Muscle layer of colon (tissue), 2 donors: ENCODE results near the gene HPCAL1.

ENCODE experiments used
- H3K27ac ChIP-seq: one replicate; pipeline ENCODE4 v1.7.0; 2013; ENCODE audit warnings: low read depth, mild to moderate bottlenecking, low read length, moderate library complexity
- H3K27me3 ChIP-seq, 2 donors: one replicate each; pipeline ENCODE4 v1.7.0; 2013; ENCODE audit warnings: low read length in 2 of 2, mild to moderate bottlenecking in 2 of 2; ENCODE audit not compliant: insufficient read depth in 2 of 2, control insufficient read depth in 1 of 2
- H3K36me3 ChIP-seq: one replicate; pipeline ENCODE4 v1.7.0; 2013; ENCODE audit warnings: mild to moderate bottlenecking, low read length; ENCODE audit not compliant: insufficient read depth
- H3K4me1 ChIP-seq: one replicate; pipeline ENCODE4 v1.7.0; 2013; ENCODE audit warnings: mild to moderate bottlenecking, low read length; ENCODE audit not compliant: insufficient read depth
- H3K4me3 ChIP-seq, 2 donors: one replicate each; pipeline ENCODE4 v1.7.0; 2013; ENCODE audit warnings: low read length in 2 of 2, low read depth in 1 of 2, mild to moderate bottlenecking in 1 of 2, moderate library complexity in 1 of 2
- H3K9ac ChIP-seq: one replicate; pipeline ENCODE4 v1.7.0; 2013; ENCODE audit warnings: low read length
- H3K9me3 ChIP-seq: one replicate; pipeline ENCODE4 v1.7.0; 2013; ENCODE audit warnings: mild to moderate bottlenecking, low read length
- donor health status: abdominal sarcoma.
- donor health status: Adenocarcinoma of cecum.

Gene HPCAL1

GRCh38 chr2:10471955-10472354 is 169.3 kb downstream of the HPCAL1 start:
- Histone ChIP-seq H3K4me1 (no peaks in the 10 kb centered on the region), H3K4me3 (no peak overlapping the region), H3K9me3 (no peaks in the 10 kb centered on the region), H3K36me3 (no peaks in the 10 kb centered on the region), H3K27me3 (no peaks in the 10 kb centered on the region), H3K9ac (no peak overlapping the region), H3K27ac (no peak overlapping the region)

GRCh38 chr2:10473121-10473756 is 170.5 kb downstream of the HPCAL1 start:
- Histone ChIP-seq H3K4me3 (no peak overlapping the region), H3K9ac (no peak overlapping the region), H3K27ac (no peak overlapping the region), H3K4me1 (no peaks in the 10 kb centered on the region), H3K27me3 (no peaks in the 10 kb centered on the region), H3K36me3 (no peaks in the 10 kb centered on the region), H3K9me3 (no peaks in the 10 kb centered on the region)

- H3K9me3 ChIP-seq = no peaks in the 10 kb centered on the region
- no peaks in the 10 kb centered on the region for H3K36me3 ChIP-seq
- H3K27me3 ChIP-seq = no peaks in the 10 kb centered on the region
- no peak overlapping the region for H3K4me3 ChIP-seq
- H3K9ac ChIP-seq = no peak overlapping the region
- H3K4me1 ChIP-seq = no peaks in the 10 kb centered on the region
- no peak overlapping the region for H3K27ac ChIP-seq
These were observed 172.6 kb downstream of the HPCAL1 start for GRCh38 chr2:10475221-10475722.

- H3K36me3 ChIP-seq = no peaks in the 10 kb centered on the region
- H3K4me1 ChIP-seq = no peaks in the 10 kb centered on the region
- H3K27me3 ChIP-seq = no peaks in the 10 kb centered on the region
- no peak overlapping the region for H3K27ac ChIP-seq
- H3K9ac ChIP-seq = no peak overlapping the region
- H3K4me3 ChIP-seq = no peak overlapping the region
- no peaks in the 10 kb centered on the region for H3K9me3 ChIP-seq
These were observed 173.3 kb downstream of the HPCAL1 start for GRCh38 chr2:10475811-10476660.

GRCh38 chr2:10476723-10477442 is 174.2 kb downstream of the HPCAL1 start:
- Histone ChIP-seq H3K4me3 (no peak overlapping the region), H3K36me3 (no peaks in the 10 kb centered on the region), H3K4me1 (no peaks in the 10 kb centered on the region), H3K27me3 (no peaks in the 10 kb centered on the region), H3K9me3 (no peaks in the 10 kb centered on the region), H3K9ac (no peak overlapping the region), H3K27ac (no peak overlapping the region)
